HepG2 (cell line): Measurements from ENCODE around the gene ABCA8. TPM values are rescaled to one million over a fixed set of nuclear protein-coding genes. Genes with fewer than 3 reads are reported as not detected.

Experiments used
- ATAC-seq: fragments of 200-7000 bp; cut with Tn5 transposase; 3 replicates; pipeline ENCODE4 v1.9.1; 2020; ENCODE audit warnings: mild to moderate bottlenecking, moderate library complexity
- BruUV-seq: library from RNA; stranded (reverse); fragments of 400-500 nt; replicated peaks from 2 replicates; lab custom pipeline; 2021; lab: Mats Ljungman, UMichigan
- CTCF ChIA-PET: fragments of 300-600 bp; formaldehyde crosslinking; extraction: SDS; loops from one replicate; lab custom pipeline; 2021; ENCODE audit warnings: low total read pairs, inconsistent platforms, low intra/inter-chr PET ratio; lab: Yijun Ruan, JAX
- POLR2A ChIA-PET: fragments of 350-600 bp; sonication (Branson Sonifier 250); formaldehyde crosslinking; loops from one replicate; lab custom pipeline; 2020; ENCODE audit warnings: antibody characterized with exemption, inconsistent platforms; lab: Yijun Ruan, JAX
- DNase-seq: peaks from one replicate; pipeline ENCODE4 v3.0.0-alpha.2; 2015; ENCODE audit warnings: low spot score
- FAIRE-seq: peaks from 3 replicates; lab custom pipeline; 2011; peaks lifted over from hg19 to GRCh38; lab: Jason Lieb, UNC
- H2AFZ ChIP-seq: one replicate; pipeline ENCODE4 v1.6.1; 2011; ENCODE audit warnings: low read length, inconsistent platforms
- H3K27ac ChIP-seq: fragments of 300-600 bp; 3 replicates; pipeline ENCODE4 v1.8.0; 2011; ENCODE audit warnings: mixed run types, mild to moderate bottlenecking, mixed read lengths, low read length, inconsistent platforms; ENCODE audit not compliant: insufficient read depth; ENCODE audit errors: extremely low read length
- H3K27me3 ChIP-seq, 2 experiments: fragments of 200-600 bp in 1 of 2; 2 replicates in 1 of 2; 3 replicates in 1 of 2; pipeline versions ENCODE4 v1.6.0 to v1.8.0; 2011; ENCODE audit warnings: low read length in 2 of 2, mild to moderate bottlenecking in 2 of 2, moderate library complexity in 2 of 2, inconsistent platforms in 1 of 2; ENCODE audit not compliant: insufficient read depth in 2 of 2, control insufficient read depth in 1 of 2
- H3K36me3 ChIP-seq, 2 experiments: fragments of 200-600 bp in 1 of 2; replicated peaks in 1 of 2; 2 replicates in 1 of 2; 3 replicates in 1 of 2; pipeline versions ENCODE4 v1.5.1 to v1.8.0; 2011; ENCODE audit warnings: low read length in 2 of 2, inconsistent platforms in 1 of 2; ENCODE audit not compliant: insufficient read depth in 2 of 2, control insufficient read depth in 1 of 2
- H3K4me1 ChIP-seq: 2 replicates; pipeline ENCODE4 v1.5.1; 2012; ENCODE audit warnings: low read length, inconsistent platforms; ENCODE audit not compliant: insufficient read depth
- H3K4me2 ChIP-seq: 2 replicates; pipeline ENCODE4 v1.6.0; 2011; ENCODE audit warnings: low read depth, low read length, inconsistent platforms
- H3K4me3 ChIP-seq, 3 experiments: fragments of 200-600 bp in 1 of 3; sonication (generic), shearing (Covaris generic) in 1 of 3; replicated peaks in 1 of 3; 2 replicates each; pipeline ENCODE4 v1.5.1; 2011 to 2016; ENCODE audit warnings: low read length in 3 of 3, inconsistent platforms in 2 of 3, low read depth in 2 of 3, mild to moderate bottlenecking in 2 of 3, control low read depth in 1 of 3, mixed read lengths in 1 of 3; ENCODE audit not compliant: insufficient read depth in 1 of 3
- H3K79me2 ChIP-seq: one replicate; pipeline ENCODE4 v1.6.1; 2011; ENCODE audit warnings: low read length, inconsistent platforms; ENCODE audit not compliant: insufficient read depth
- H3K9ac ChIP-seq: 2 replicates; pipeline ENCODE4 v1.6.0; 2011; ENCODE audit warnings: mild to moderate bottlenecking, low read depth, low read length, inconsistent platforms; ENCODE audit not compliant: insufficient read depth
- H3K9me3 ChIP-seq: 2 replicates; pipeline ENCODE4 v1.5.1; 2012; ENCODE audit warnings: mild to moderate bottlenecking, low read length
- H4K20me1 ChIP-seq: 2 replicates; pipeline ENCODE4 v1.6.0; 2011; ENCODE audit warnings: inconsistent platforms, mild to moderate bottlenecking, low read length, moderate library complexity; ENCODE audit not compliant: insufficient read depth
- ARNT ChIP-seq: fragments of 450-650 bp; IDR thresholded peaks from 2 replicates; pipeline ENCODE4 v1.6.1; 2017
- MLLT10 ChIP-seq: sonication (generic); formaldehyde crosslinking; IDR thresholded peaks from 2 replicates; pipeline ENCODE4 v1.4.0; 2020; ENCODE audit warnings: missing genetic modification reagents
- NONO ChIP-seq, 2 experiments: fragments of 450-650 bp in 1 of 2; sonication (generic) in 1 of 2; formaldehyde crosslinking in 1 of 2; IDR thresholded peaks in 1 of 2; conservative IDR thresholded peaks in 1 of 2; 2 replicates each; pipeline versions ENCODE4 v1.6.1 to v1.8.0; 2017 to 2022; ENCODE audit warnings: mild to moderate bottlenecking in 1 of 2, missing genetic modification reagents in 1 of 2, moderate library complexity in 1 of 2
- SMYD3 ChIP-seq: sonication (generic); formaldehyde crosslinking; IDR thresholded peaks from 2 replicates; pipeline ENCODE4 v1.8.1; 2023; ENCODE audit warnings: mild to moderate bottlenecking, missing genetic modification reagents
- TAF15 ChIP-seq: fragments of 200-400 bp; formaldehyde crosslinking; IDR thresholded peaks from one replicate; pipeline ENCODE4 v1.6.1; 2018; ENCODE audit warnings: mild to moderate bottlenecking, low read depth, low read length; ENCODE audit not compliant: poor library complexity, severe bottlenecking
- XRCC5 ChIP-seq: fragments of 200-400 bp; formaldehyde crosslinking; optimal IDR thresholded peaks from 2 replicates; pipeline ENCODE3; 2017; ENCODE audit warnings: mild to moderate bottlenecking, low read length
- ZBTB8A ChIP-seq: sonication (generic); formaldehyde crosslinking; IDR thresholded peaks from 2 replicates; pipeline ENCODE4 v1.4.0; 2020; ENCODE audit warnings: mild to moderate bottlenecking, low read depth, missing genetic modification reagents, borderline replicate concordance
- ZNF460 ChIP-seq: sonication (generic); formaldehyde crosslinking; IDR thresholded peaks from 2 replicates; pipeline ENCODE4 v1.5.1; 2020; ENCODE audit warnings: missing genetic modification reagents, mild to moderate bottlenecking, borderline replicate concordance
- ZNF891 ChIP-seq: sonication (generic); formaldehyde crosslinking; IDR thresholded peaks from 2 replicates; pipeline ENCODE4 v1.5.0; 2020; ENCODE audit warnings: mild to moderate bottlenecking, missing genetic modification reagents
- WGBS: methylation state at CpG from one replicate; pipeline ENCODE4 v1.1.6; 2017; ENCODE audit warnings: low lambda C conversion rate; 5-methylcytosine and 5-hydroxymethylcytosine counted together
- in situ Hi-C: cut with HindIII; loops from 2 replicates; pipeline ENCODE4 v1.10.0; 2017; ENCODE audit warnings: low pct_unique_long_range_greater_than_20kb; ENCODE audit not compliant: extremely low pct_ligation_motif_present
- intact Hi-C: fragments of 100-400 bp; cut with micrococcal nuclease; formaldehyde crosslinking; loops from one replicate; pipeline ENCODE4 v1.10.0; 2022; ENCODE audit not compliant: unreplicated experiment
- polyA plus RNA-seq, 8 experiments: library from polyadenylated mRNA; depleted of rRNA in 3 of 8; stranded (reverse) in 7 of 8; unstranded in 1 of 8; fragments of >200 nt; fragmentation: Illumina TruSeq in 4 of 8; extraction: Trizol in 4 of 8; gene quantifications; 2 replicates each; pipeline versions ENCODE4 v1.2.1 to v1.2.3, GENCODE V29; 2011 to 2016; ENCODE audit warnings: low read depth in 4 of 8, missing spikeins in 1 of 8, mixed read lengths in 1 of 8; ENCODE audit not compliant: insufficient read depth in 1 of 8
- total RNA-seq, 5 experiments: library from RNA; depleted of rRNA; stranded (reverse); fragments of >200 nt; fragmentation: Illumina TruSeq; extraction: Trizol; gene quantifications; 2 replicates each; pipeline ENCODE4 v1.2.3, GENCODE V29; 2016; ENCODE audit warnings: low read depth in 1 of 5
- TF ChIP-seq, protein P1 (sequence below): sonication (generic); formaldehyde crosslinking; IDR thresholded peaks from 2 replicates; pipeline ENCODE4 v1.4.0; 2020; ENCODE audit warnings: missing genetic modification reagents
- TF ChIP-seq, protein P2 (sequence below): sonication (generic); formaldehyde crosslinking; IDR thresholded peaks from 2 replicates; pipeline ENCODE4 v1.5.1; 2020; ENCODE audit warnings: mild to moderate bottlenecking, missing genetic modification reagents, moderate library complexity
- TF ChIP-seq, protein P3 (sequence below): sonication (generic); formaldehyde crosslinking; IDR thresholded peaks from 2 replicates; pipeline ENCODE4 v1.4.0; 2020; ENCODE audit warnings: mild to moderate bottlenecking, missing genetic modification reagents
- TF ChIP-seq, protein P4 (sequence below): sonication (generic); formaldehyde crosslinking; conservative IDR thresholded peaks from 2 replicates; pipeline ENCODE4 v1.4.0; 2020; ENCODE audit warnings: missing genetic modification reagents

Gene ABCA8
- total and polyA plus RNA-seq, 2 of the 13 experiments (the other 11 are each of a cell fraction or from before 2014, with no cell fraction given): 0.05 to 0.18 TPM

DNA sequence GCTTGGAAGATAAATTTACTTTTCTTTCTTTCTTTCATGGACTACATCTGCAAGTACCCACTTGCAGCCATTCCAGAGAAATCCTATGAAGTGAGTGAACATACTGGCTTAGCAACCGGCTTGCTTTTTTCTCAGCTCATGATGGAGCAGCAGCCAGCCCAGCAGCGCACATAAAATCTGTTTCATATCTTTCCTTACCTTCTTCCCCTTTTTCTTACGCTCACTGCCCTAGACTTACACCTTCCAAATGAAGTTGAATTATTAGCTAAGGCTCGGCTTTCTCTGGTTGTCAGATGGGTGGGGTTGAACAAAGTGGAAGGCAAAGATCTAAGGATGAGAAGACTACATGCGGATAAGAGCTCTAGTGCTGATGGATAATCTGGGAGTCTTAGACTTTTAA, 13.9 kb upstream of the ABCA8 start (continued):
- TF ChIP-seq ZBTB8A (no peak), ARNT (no peak), ZNF891 (no peak)
- TF ChIP-seq, protein P1, sequence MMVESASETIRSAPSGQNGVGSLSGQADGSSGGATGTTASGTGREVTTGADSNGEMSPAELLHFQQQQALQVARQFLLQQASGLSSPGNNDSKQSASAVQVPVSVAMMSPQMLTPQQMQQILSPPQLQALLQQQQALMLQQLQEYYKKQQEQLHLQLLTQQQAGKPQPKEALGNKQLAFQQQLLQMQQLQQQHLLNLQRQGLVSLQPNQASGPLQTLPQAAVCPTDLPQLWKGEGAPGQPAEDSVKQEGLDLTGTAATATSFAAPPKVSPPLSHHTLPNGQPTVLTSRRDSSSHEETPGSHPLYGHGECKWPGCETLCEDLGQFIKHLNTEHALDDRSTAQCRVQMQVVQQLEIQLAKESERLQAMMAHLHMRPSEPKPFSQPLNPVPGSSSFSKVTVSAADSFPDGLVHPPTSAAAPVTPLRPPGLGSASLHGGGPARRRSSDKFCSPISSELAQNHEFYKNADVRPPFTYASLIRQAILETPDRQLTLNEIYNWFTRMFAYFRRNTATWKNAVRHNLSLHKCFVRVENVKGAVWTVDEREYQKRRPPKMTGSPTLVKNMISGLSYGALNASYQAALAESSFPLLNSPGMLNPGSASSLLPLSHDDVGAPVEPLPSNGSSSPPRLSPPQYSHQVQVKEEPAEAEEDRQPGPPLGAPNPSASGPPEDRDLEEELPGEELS: no peak

DNA sequence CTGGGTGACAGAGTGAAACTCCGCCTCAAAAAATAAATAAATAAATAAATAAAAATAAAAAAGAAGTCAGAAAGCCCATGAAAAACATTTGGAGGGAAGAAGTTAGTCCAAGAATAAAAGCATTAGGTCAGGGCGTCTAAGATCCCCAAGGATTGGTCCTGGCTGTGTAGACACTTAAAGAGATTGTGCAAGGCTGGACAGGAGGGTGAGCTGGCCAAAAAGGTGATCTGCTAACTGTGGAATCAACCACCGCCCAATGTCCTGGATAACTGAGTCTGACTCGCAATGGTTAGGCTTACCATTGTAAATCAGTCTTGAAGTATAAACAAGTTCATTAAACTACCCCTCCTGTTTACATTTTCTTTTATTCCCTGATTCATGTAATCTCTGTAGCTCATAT, 8.8 kb upstream of the ABCA8 start:
- peaks cover 10% of the 10 kb centered on the region for H3K4me1 ChIP-seq
- no peak overlapping the region for H3K4me3 ChIP-seq
- H3K27ac ChIP-seq: no peak overlapping the region
- WGBS: 77% methylated on average over 4 of the region's 4 CpGs
- no peaks in the 10 kb centered on the region for H3K9me3 ChIP-seq
- ATAC-seq (no peak), FAIRE-seq (no peak), DNase-seq (no peak)
- no peak overlapping the region for H2AFZ ChIP-seq
- H3K27me3 ChIP-seq: no peaks in the 10 kb centered on the region
- TF ChIP-seq MLLT10 (CRISPR knock-in tag) (no peak), TAF15 (no peak), ZNF460 (CRISPR knock-in tag) (no peak), NONO (IDR thresholded peaks at IDR 0.05) (no peak), NONO (CRISPR knock-in tag; conservative IDR thresholded peaks at IDR 0.05) (no peak), XRCC5 (no peak), SMYD3 (CRISPR knock-in tag) (no peak)
- TF ChIP-seq, protein P2, sequence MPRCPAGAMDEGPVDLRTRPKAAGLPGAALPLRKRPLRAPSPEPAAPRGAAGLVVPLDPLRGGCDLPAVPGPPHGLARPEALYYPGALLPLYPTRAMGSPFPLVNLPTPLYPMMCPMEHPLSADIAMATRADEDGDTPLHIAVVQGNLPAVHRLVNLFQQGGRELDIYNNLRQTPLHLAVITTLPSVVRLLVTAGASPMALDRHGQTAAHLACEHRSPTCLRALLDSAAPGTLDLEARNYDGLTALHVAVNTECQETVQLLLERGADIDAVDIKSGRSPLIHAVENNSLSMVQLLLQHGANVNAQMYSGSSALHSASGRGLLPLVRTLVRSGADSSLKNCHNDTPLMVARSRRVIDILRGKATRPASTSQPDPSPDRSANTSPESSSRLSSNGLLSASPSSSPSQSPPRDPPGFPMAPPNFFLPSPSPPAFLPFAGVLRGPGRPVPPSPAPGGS (CRISPR knock-in tag): no peak
- TF ChIP-seq, protein P3, sequence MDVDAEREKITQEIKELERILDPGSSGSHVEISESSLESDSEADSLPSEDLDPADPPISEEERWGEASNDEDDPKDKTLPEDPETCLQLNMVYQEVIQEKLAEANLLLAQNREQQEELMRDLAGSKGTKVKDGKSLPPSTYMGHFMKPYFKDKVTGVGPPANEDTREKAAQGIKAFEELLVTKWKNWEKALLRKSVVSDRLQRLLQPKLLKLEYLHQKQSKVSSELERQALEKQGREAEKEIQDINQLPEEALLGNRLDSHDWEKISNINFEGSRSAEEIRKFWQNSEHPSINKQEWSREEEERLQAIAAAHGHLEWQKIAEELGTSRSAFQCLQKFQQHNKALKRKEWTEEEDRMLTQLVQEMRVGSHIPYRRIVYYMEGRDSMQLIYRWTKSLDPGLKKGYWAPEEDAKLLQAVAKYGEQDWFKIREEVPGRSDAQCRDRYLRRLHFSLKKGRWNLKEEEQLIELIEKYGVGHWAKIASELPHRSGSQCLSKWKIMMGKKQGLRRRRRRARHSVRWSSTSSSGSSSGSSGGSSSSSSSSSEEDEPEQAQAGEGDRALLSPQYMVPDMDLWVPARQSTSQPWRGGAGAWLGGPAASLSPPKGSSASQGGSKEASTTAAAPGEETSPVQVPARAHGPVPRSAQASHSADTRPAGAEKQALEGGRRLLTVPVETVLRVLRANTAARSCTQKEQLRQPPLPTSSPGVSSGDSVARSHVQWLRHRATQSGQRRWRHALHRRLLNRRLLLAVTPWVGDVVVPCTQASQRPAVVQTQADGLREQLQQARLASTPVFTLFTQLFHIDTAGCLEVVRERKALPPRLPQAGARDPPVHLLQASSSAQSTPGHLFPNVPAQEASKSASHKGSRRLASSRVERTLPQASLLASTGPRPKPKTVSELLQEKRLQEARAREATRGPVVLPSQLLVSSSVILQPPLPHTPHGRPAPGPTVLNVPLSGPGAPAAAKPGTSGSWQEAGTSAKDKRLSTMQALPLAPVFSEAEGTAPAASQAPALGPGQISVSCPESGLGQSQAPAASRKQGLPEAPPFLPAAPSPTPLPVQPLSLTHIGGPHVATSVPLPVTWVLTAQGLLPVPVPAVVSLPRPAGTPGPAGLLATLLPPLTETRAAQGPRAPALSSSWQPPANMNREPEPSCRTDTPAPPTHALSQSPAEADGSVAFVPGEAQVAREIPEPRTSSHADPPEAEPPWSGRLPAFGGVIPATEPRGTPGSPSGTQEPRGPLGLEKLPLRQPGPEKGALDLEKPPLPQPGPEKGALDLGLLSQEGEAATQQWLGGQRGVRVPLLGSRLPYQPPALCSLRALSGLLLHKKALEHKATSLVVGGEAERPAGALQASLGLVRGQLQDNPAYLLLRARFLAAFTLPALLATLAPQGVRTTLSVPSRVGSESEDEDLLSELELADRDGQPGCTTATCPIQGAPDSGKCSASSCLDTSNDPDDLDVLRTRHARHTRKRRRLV (CRISPR knock-in tag): no peak
- TF ChIP-seq, protein P4, sequence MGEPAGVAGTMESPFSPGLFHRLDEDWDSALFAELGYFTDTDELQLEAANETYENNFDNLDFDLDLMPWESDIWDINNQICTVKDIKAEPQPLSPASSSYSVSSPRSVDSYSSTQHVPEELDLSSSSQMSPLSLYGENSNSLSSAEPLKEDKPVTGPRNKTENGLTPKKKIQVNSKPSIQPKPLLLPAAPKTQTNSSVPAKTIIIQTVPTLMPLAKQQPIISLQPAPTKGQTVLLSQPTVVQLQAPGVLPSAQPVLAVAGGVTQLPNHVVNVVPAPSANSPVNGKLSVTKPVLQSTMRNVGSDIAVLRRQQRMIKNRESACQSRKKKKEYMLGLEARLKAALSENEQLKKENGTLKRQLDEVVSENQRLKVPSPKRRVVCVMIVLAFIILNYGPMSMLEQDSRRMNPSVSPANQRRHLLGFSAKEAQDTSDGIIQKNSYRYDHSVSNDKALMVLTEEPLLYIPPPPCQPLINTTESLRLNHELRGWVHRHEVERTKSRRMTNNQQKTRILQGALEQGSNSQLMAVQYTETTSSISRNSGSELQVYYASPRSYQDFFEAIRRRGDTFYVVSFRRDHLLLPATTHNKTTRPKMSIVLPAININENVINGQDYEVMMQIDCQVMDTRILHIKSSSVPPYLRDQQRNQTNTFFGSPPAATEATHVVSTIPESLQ (CRISPR knock-in tag): no peak
- no peak overlapping the region for H3K9ac ChIP-seq
- intact Hi-C loops (no loop called here), in situ Hi-C loops (no loop called here)
- POLR2A ChIA-PET: no interaction called here
- H3K79me2 ChIP-seq: no peaks in the 10 kb centered on the region
- no TSS peak for BruUV-seq
- H3K4me2 ChIP-seq: no peak overlapping the region
- no peaks in the 10 kb centered on the region for H4K20me1 ChIP-seq
- CTCF ChIA-PET: no interaction called here
- H3K36me3 ChIP-seq: no peaks in the 10 kb centered on the region
